ENCODE measurements around the gene MBNL3.
"Not testable (repeated sequence)": the region's sequence is repeated elsewhere in the genome, so short reads cannot be mapped to it uniquely, and the experiment has no call there.

Gene MBNL3

DNA sequence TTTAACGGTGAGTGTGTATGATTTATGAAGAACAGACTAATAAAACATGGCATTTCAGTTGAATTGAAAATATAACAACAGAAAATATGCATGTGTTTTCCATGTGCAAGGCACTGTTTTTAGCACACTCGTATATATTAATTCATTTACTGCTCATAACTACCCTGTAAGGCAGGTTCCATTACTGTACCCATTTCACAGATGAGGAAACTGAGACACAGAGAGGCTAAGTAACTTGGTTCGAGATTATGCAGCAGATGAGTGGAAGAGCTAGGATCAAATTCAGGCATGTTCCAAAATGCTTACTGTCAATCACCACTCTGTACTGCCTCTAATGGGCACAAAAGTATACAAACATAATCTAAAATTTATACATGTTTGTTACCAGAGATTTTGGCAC, 20.4 kb downstream of the MBNL3 start:
- no peak overlapping the region for H3K4me3 ChIP-seq (replicated peaks in 1 of 2; ENCODE audit: low read depth in 2 of 2, low read length in 2 of 2)
- TF ChIP-seq, protein P1, sequence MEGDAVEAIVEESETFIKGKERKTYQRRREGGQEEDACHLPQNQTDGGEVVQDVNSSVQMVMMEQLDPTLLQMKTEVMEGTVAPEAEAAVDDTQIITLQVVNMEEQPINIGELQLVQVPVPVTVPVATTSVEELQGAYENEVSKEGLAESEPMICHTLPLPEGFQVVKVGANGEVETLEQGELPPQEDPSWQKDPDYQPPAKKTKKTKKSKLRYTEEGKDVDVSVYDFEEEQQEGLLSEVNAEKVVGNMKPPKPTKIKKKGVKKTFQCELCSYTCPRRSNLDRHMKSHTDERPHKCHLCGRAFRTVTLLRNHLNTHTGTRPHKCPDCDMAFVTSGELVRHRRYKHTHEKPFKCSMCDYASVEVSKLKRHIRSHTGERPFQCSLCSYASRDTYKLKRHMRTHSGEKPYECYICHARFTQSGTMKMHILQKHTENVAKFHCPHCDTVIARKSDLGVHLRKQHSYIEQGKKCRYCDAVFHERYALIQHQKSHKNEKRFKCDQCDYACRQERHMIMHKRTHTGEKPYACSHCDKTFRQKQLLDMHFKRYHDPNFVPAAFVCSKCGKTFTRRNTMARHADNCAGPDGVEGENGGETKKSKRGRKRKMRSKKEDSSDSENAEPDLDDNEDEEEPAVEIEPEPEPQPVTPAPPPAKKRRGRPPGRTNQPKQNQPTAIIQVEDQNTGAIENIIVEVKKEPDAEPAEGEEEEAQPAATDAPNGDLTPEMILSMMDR (IDR thresholded peaks at IDR 0.05; ENCODE audit: low read depth, low read length), result no peak
- no peak for DNase-seq (ENCODE audit: low read depth in 2 of 2)

GRCh38 chrX:132467989-132468388, 20.8 kb downstream of the MBNL3 start:
- no peak overlapping the region for H3K4me3 ChIP-seq (replicated peaks in 1 of 2; ENCODE audit: low read depth in 2 of 2, low read length in 2 of 2)
- TF ChIP-seq, protein P1 (IDR thresholded peaks at IDR 0.05; ENCODE audit: low read depth, low read length), result no peak
- DNase-seq (ENCODE audit: low read depth in 2 of 2), result no peak

GRCh38 chrX:132467026-132467425, 21.8 kb downstream of the MBNL3 start:
- no peak overlapping the region for H3K4me3 ChIP-seq (replicated peaks in 1 of 2; ENCODE audit: low read depth in 2 of 2, low read length in 2 of 2)
- peak; percentile 12 to 63 for DNase-seq (ENCODE audit: low read depth in 2 of 2)
- TF ChIP-seq, protein P1 (IDR thresholded peaks at IDR 0.05; ENCODE audit: low read depth, low read length), result no peak

DNA sequence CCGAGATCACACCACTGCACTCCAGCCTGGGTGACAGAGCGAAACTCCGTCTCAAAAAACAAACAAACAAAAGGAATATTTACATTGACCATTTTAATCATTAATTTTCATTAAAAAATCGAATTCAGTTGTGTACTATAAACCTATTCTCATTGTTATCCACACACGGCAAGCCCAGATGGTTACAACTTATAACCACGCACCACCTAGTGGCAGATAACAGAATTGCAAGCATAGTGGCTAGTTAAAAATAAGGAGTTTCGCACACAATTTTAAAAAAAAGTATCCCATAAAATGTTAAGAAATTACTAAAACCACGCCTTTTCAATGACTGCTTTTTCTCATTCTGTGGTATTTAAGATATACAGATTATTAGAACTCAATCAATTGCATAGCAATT, 25.4 kb downstream of the MBNL3 start:
- DNase-seq (ENCODE audit: low read depth in 2 of 2), result peak in 1 of 2 donors; percentile 41
- no peak overlapping the region for H3K4me3 ChIP-seq (replicated peaks in 1 of 2; ENCODE audit: low read depth in 2 of 2, low read length in 2 of 2)
- TF ChIP-seq, protein P1 (IDR thresholded peaks at IDR 0.05; ENCODE audit: low read depth, low read length), result peak; percentile 44

DNA sequence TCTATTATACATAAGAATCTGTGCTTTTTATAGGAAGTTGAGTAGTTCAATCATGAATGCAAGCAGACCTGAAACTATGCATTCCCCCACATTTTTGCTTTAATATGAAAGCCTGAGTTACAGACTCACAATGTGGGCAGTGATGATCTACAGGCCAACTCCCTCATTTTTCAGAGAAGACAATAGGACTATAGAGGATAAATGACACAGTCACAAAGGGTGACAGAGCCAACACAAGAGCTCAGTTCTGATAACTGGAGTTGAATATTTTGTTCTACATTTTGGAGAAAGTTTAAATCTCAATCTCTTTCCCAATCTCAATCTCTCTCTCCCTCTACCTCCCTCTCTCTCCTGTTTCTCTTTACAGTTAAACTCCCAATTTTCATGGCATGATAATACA, 27.0 kb downstream of the MBNL3 start:
- DNase-seq (ENCODE audit: low read depth in 2 of 2), result no peak
- no peak overlapping the region for H3K4me3 ChIP-seq (replicated peaks in 1 of 2; ENCODE audit: low read depth in 2 of 2, low read length in 2 of 2)
- TF ChIP-seq, protein P1 (IDR thresholded peaks at IDR 0.05; ENCODE audit: low read depth, low read length), result no peak

GRCh38 chrX:132452911-132453550, 35.8 kb downstream of the MBNL3 start:
- DNase-seq (ENCODE audit: low read depth in 2 of 2), result no peak

GRCh38 chrX:132445909-132446308, 42.9 kb downstream of the MBNL3 start:
- not testable (repeated sequence) for DNase-seq (ENCODE audit: low read depth in 2 of 2); H3K4me3 ChIP-seq (replicated peaks in 1 of 2; ENCODE audit: low read depth in 2 of 2, low read length in 2 of 2)

More at GRCh38 chrX:132452911-132453550, 35.8 kb downstream of the MBNL3 start:
- TF ChIP-seq, protein P1 (IDR thresholded peaks at IDR 0.05; ENCODE audit: low read depth, low read length), result no peak
- H3K4me3 ChIP-seq (replicated peaks in 1 of 2; ENCODE audit: low read depth in 2 of 2, low read length in 2 of 2), result no peak overlapping the region
